Endodermal cell (in vitro differentiated cells): Measurements from ENCODE around the gene TTLL5. TPM values are rescaled to one million over a fixed set of nuclear protein-coding genes. Genes with fewer than 3 reads are reported as not detected.

Experiments
- DNase-seq: peaks from one replicate; pipeline ENCODE4 v3.0.0-alpha.2; 2017
- H3K27ac ChIP-seq: 2 replicates; pipeline ENCODE4 v1.5.1; 2013; ENCODE audit warnings: mild to moderate bottlenecking, low read depth, low read length, moderate library complexity
- H3K27me3 ChIP-seq: 2 replicates; pipeline ENCODE4 v1.6.1; 2013; ENCODE audit warnings: mild to moderate bottlenecking, low read length, moderate library complexity; ENCODE audit not compliant: insufficient read depth, control insufficient read depth, poor library complexity, severe bottlenecking
- H3K36me3 ChIP-seq: 2 replicates; pipeline ENCODE4 v1.7.0; 2013; ENCODE audit warnings: mild to moderate bottlenecking, low read length, moderate library complexity; ENCODE audit not compliant: control insufficient read depth, insufficient read depth
- H3K4me1 ChIP-seq: one replicate; pipeline ENCODE4 v1.7.0; 2013; ENCODE audit warnings: low read length; ENCODE audit not compliant: control insufficient read depth, insufficient read depth
- H3K4me3 ChIP-seq: 2 replicates; pipeline ENCODE4 v1.5.1; 2013; ENCODE audit warnings: mild to moderate bottlenecking, low read length, moderate library complexity
- H3K9ac ChIP-seq: 2 replicates; pipeline ENCODE4 v1.6.1; 2013; ENCODE audit warnings: mild to moderate bottlenecking, low read length, moderate library complexity; ENCODE audit not compliant: poor library complexity, severe bottlenecking; ENCODE audit errors: extremely low read depth
- H3K9me3 ChIP-seq: 2 replicates; pipeline ENCODE4 v1.6.1; 2013; ENCODE audit warnings: mild to moderate bottlenecking, low read length, moderate library complexity; ENCODE audit not compliant: control insufficient read depth
- H3K27ac Mint-ChIP-seq: 2 replicates; pipeline ENCODE4 v1.8.0; 2020; ENCODE audit warnings: mixed read lengths
- H3K27me3 Mint-ChIP-seq: 2 replicates; pipeline ENCODE4 v1.8.0; 2021; ENCODE audit warnings: mild to moderate bottlenecking, mixed read lengths; ENCODE audit not compliant: insufficient read depth
- H3K36me3 Mint-ChIP-seq: 2 replicates; pipeline ENCODE4 v1.8.0; 2020; ENCODE audit warnings: low read depth, mixed read lengths
- H3K4me1 Mint-ChIP-seq: 2 replicates; pipeline ENCODE4 v1.8.0; 2020; ENCODE audit warnings: mixed read lengths
- H3K4me3 Mint-ChIP-seq: 2 replicates; pipeline ENCODE4 v1.8.0; 2020; ENCODE audit warnings: mild to moderate bottlenecking, moderate library complexity, mixed read lengths
- H3K9me3 Mint-ChIP-seq: 2 replicates; pipeline ENCODE4 v1.8.0; 2020; ENCODE audit warnings: mild to moderate bottlenecking, mixed read lengths
- WGBS, 2 experiments: methylation state at CpG; one replicate each; pipeline versions ENCODE4 v1.1.5 to v1.1.7; 2013; ENCODE audit warnings: missing lambda C conversion rate in 2 of 2, mixed read lengths in 1 of 2; ENCODE audit not compliant: insufficient coverage in 1 of 2, insufficient read length in 1 of 2; 5-methylcytosine and 5-hydroxymethylcytosine counted together
- total RNA-seq, 2 donors: library from RNA; stranded (reverse); fragmentation: NEBNext Ultra II Directional in 1 of 2; extraction: Animal tissue kit (Norgen Biotek cat#: 25700) in 1 of 2; gene quantifications; 2 replicates in 1 of 2; 3 replicates in 1 of 2; pipeline ENCODE4 v1.2.1, GENCODE V29; 2021
- TF ChIP-seq, protein P1 (sequence below): fragments of 200-600 bp; sonication (generic); conservative IDR thresholded peaks from 2 replicates; pipeline ENCODE4 v1.5.0; 2021; ENCODE audit warnings: antibody characterized with exemption, mild to moderate bottlenecking

TTLL5 gene
- total RNA-seq, 2 donors from 2014 or later, result 50.5 to 54.2 TPM

- Histone ChIP-seq H3K27me3 (no peaks in the 10 kb centered on the region), H3K36me3 (peaks cover 77% of the 10 kb centered on the region), H3K4me1 (no peaks in the 10 kb centered on the region), H3K4me3 (no peak overlapping the region), H3K9ac (no peak overlapping the region), H3K9me3 (peaks cover 10% of the 10 kb centered on the region), H3K27ac (no peak overlapping the region)
- WGBS, 2 experiments, result 87 to 95% methylated on average over 3 to 6 of the region's 6 CpGs
- H3K9me3 Mint-ChIP-seq, result peaks cover 13% of the 10 kb centered on the region
- TF ChIP-seq, protein P1, sequence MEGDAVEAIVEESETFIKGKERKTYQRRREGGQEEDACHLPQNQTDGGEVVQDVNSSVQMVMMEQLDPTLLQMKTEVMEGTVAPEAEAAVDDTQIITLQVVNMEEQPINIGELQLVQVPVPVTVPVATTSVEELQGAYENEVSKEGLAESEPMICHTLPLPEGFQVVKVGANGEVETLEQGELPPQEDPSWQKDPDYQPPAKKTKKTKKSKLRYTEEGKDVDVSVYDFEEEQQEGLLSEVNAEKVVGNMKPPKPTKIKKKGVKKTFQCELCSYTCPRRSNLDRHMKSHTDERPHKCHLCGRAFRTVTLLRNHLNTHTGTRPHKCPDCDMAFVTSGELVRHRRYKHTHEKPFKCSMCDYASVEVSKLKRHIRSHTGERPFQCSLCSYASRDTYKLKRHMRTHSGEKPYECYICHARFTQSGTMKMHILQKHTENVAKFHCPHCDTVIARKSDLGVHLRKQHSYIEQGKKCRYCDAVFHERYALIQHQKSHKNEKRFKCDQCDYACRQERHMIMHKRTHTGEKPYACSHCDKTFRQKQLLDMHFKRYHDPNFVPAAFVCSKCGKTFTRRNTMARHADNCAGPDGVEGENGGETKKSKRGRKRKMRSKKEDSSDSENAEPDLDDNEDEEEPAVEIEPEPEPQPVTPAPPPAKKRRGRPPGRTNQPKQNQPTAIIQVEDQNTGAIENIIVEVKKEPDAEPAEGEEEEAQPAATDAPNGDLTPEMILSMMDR, result no peak
- H3K36me3 Mint-ChIP-seq, result peaks cover 72% of the 10 kb centered on the region
- H3K4me1 Mint-ChIP-seq, result no peaks in the 10 kb centered on the region
- no peak overlapping the region for H3K27ac Mint-ChIP-seq
- H3K27me3 Mint-ChIP-seq, result no peaks in the 10 kb centered on the region
- DNase-seq, result no peak
- no peak overlapping the region for H3K4me3 Mint-ChIP-seq
These were observed 338.6 kb downstream of the TTLL5 start for GRCh38 chr14:75999511-76000190.

DNA sequence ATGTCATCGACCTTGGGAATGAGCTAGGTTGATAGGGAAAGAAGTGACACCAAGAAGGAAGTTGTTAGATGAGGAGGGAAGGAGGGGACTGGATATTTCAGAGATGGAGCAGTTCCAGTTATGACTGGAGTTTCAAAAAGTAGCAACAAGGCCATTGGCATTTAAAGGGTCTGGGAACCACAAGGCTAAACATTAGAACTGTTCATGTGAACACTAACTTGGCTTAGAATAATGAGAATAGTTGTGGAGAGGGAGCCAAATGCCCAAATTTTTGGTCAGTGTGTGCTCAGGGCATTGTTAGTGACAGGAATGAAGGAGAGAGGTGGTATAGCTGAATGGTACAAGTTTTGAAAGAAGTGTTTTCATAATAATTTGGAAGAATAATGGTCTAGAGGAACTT lies 341.3 kb downstream of the TTLL5 start:
- peaks cover 77% of the 10 kb centered on the region for H3K36me3 Mint-ChIP-seq
- TF ChIP-seq, protein P1, result no peak
- no peak overlapping the region for H3K27ac Mint-ChIP-seq
- H3K27me3 Mint-ChIP-seq, result no peaks in the 10 kb centered on the region
- peaks cover 3% of the 10 kb centered on the region for H3K4me1 ChIP-seq
- H3K27ac ChIP-seq, result no peak overlapping the region
- H3K4me1 Mint-ChIP-seq, result peaks cover 10% of the 10 kb centered on the region
- WGBS, 2 experiments, result 91% methylated on average over 1 of the region's 1 CpG
- H3K9me3 ChIP-seq, result peaks cover 21% of the 10 kb centered on the region
- H3K4me3 Mint-ChIP-seq, result no peak overlapping the region
- DNase-seq, result no peak
- H3K9me3 Mint-ChIP-seq, result peaks cover 26% of the 10 kb centered on the region
- no peak overlapping the region for H3K9ac ChIP-seq
- H3K36me3 ChIP-seq, result peaks cover 74% of the 10 kb centered on the region
- no peaks in the 10 kb centered on the region for H3K27me3 ChIP-seq
- H3K4me3 ChIP-seq, result no peak overlapping the region

Other genes starting within 250 kb of the TTLL5 start
- gene JDP2, start 233.2 kb upstream of the TTLL5 start, total RNA-seq, result 10 to 100 TPM; 15.7 to 23.1 TPM
- gene BATF, start 138.8 kb upstream of the TTLL5 start, total RNA-seq, result not detected
- gene FLVCR2, start 82.6 kb upstream of the TTLL5 start, total RNA-seq, result 1 to 10 TPM; 6.2 to 8.9 TPM
- gene ERG28, start 370 bp upstream of the TTLL5 start, total RNA-seq, result 10 to 100 TPM; 32.2 to 36.3 TPM